ENCODE measurements around the gene FOXN4.

The FOXN4 gene

DNA sequence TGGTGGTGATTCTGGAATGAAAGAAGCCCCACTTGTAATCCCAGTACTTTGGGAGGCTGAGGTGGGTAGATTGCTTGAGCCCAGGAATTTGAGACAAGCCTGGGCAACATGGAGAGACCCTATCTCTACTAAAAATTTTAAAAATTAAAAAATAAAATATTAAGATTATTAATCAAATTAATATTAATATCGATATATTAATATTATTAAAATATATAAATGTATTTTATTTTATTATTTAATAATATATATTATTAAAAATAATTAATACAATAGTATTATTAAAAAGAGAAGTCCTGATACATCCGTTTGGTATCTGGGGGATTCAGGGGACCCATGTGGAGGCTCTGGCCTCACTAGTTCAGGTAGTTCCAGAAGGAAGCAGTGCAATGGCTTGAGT is 68.7 kb downstream of the FOXN4 start:
- TF ChIP-seq, protein P1, sequence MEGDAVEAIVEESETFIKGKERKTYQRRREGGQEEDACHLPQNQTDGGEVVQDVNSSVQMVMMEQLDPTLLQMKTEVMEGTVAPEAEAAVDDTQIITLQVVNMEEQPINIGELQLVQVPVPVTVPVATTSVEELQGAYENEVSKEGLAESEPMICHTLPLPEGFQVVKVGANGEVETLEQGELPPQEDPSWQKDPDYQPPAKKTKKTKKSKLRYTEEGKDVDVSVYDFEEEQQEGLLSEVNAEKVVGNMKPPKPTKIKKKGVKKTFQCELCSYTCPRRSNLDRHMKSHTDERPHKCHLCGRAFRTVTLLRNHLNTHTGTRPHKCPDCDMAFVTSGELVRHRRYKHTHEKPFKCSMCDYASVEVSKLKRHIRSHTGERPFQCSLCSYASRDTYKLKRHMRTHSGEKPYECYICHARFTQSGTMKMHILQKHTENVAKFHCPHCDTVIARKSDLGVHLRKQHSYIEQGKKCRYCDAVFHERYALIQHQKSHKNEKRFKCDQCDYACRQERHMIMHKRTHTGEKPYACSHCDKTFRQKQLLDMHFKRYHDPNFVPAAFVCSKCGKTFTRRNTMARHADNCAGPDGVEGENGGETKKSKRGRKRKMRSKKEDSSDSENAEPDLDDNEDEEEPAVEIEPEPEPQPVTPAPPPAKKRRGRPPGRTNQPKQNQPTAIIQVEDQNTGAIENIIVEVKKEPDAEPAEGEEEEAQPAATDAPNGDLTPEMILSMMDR (conservative IDR thresholded peaks at IDR 0.05; ENCODE audit: low read depth, low read length): no peak

GRCh38 chr12:109239691-109240090 is 69.4 kb downstream of the FOXN4 start:
- Histone ChIP-seq H3K27ac (no peak overlapping the region), H3K4me1 (ENCODE audit: low read depth, poor library complexity, severe bottlenecking) (no peaks in the 10 kb centered on the region), H2AFZ (ENCODE audit: low read depth) (no peak overlapping the region), H3K4me2 (no peak overlapping the region), H4K20me1 (ENCODE audit: insufficient read depth) (no peaks in the 10 kb centered on the region), H3K4me3 (IDR thresholded peaks at IDR 0.05; ENCODE audit: insufficient read depth, low read depth, low read length) (no peak overlapping the region), H3K9ac (no peak overlapping the region), H3K36me3 (ENCODE audit: insufficient read depth) (no peaks in the 10 kb centered on the region), H3K27me3 (ENCODE audit: insufficient read depth, low read depth) (no peaks in the 10 kb centered on the region), H3K79me2 (ENCODE audit: insufficient read depth, low read depth) (no peaks in the 10 kb centered on the region)
- TF ChIP-seq, protein P1 (conservative IDR thresholded peaks at IDR 0.05; ENCODE audit: low read depth, low read length): no peak

More for the DNA sequence above, 68.7 kb downstream of the FOXN4 start:
- no peaks in the 10 kb centered on the region for H4K20me1 ChIP-seq (ENCODE audit: insufficient read depth)
- no peak overlapping the region for H3K9ac ChIP-seq
- H2AFZ ChIP-seq (ENCODE audit: low read depth): no peak overlapping the region
- no peaks in the 10 kb centered on the region for H3K4me1 ChIP-seq (ENCODE audit: low read depth, poor library complexity, severe bottlenecking)
- H3K36me3 ChIP-seq (ENCODE audit: insufficient read depth): no peaks in the 10 kb centered on the region
- H3K27me3 ChIP-seq (ENCODE audit: insufficient read depth, low read depth): no peaks in the 10 kb centered on the region
- no peak overlapping the region for H3K27ac ChIP-seq
- no peak overlapping the region for H3K4me2 ChIP-seq
- no peak overlapping the region for H3K4me3 ChIP-seq (IDR thresholded peaks at IDR 0.05; ENCODE audit: insufficient read depth, low read depth, low read length)
- no peaks in the 10 kb centered on the region for H3K79me2 ChIP-seq (ENCODE audit: insufficient read depth, low read depth)

GRCh38 chr12:109239179-109239578 is 69.9 kb downstream of the FOXN4 start:
- Histone ChIP-seq H3K9ac (no peak overlapping the region), H4K20me1 (ENCODE audit: insufficient read depth) (no peaks in the 10 kb centered on the region), H3K36me3 (ENCODE audit: insufficient read depth) (no peaks in the 10 kb centered on the region), H2AFZ (ENCODE audit: low read depth) (no peak overlapping the region), H3K27ac (no peak overlapping the region), H3K4me1 (ENCODE audit: low read depth, poor library complexity, severe bottlenecking) (no peaks in the 10 kb centered on the region), H3K79me2 (ENCODE audit: insufficient read depth, low read depth) (no peaks in the 10 kb centered on the region), H3K27me3 (ENCODE audit: insufficient read depth, low read depth) (no peaks in the 10 kb centered on the region), H3K4me3 (IDR thresholded peaks at IDR 0.05; ENCODE audit: insufficient read depth, low read depth, low read length) (no peak overlapping the region), H3K4me2 (no peak overlapping the region)
- TF ChIP-seq, protein P1 (conservative IDR thresholded peaks at IDR 0.05; ENCODE audit: low read depth, low read length): no peak

- H3K27ac ChIP-seq: no peak overlapping the region
- H3K9ac ChIP-seq: no peak overlapping the region
- H3K27me3 ChIP-seq (ENCODE audit: insufficient read depth, low read depth): no peaks in the 10 kb centered on the region
- no peak overlapping the region for H3K4me3 ChIP-seq (IDR thresholded peaks at IDR 0.05; ENCODE audit: insufficient read depth, low read depth, low read length)
- no peaks in the 10 kb centered on the region for H3K36me3 ChIP-seq (ENCODE audit: insufficient read depth)
- no peaks in the 10 kb centered on the region for H4K20me1 ChIP-seq (ENCODE audit: insufficient read depth)
- TF ChIP-seq, protein P1 (conservative IDR thresholded peaks at IDR 0.05; ENCODE audit: low read depth, low read length): no peak
- no peaks in the 10 kb centered on the region for H3K79me2 ChIP-seq (ENCODE audit: insufficient read depth, low read depth)
- H3K4me2 ChIP-seq: no peak overlapping the region
- no peaks in the 10 kb centered on the region for H3K4me1 ChIP-seq (ENCODE audit: low read depth, poor library complexity, severe bottlenecking)
- H2AFZ ChIP-seq (ENCODE audit: low read depth): no peak overlapping the region
Measured at GRCh38 chr12:109236257-109236656, 72.8 kb downstream of the FOXN4 start.
